Astrocyte of the hippocampus (primary cell): ENCODE results near the gene HPN.
A peak's percentile ranks its signal among the peaks of the same experiment; 100 is the strongest.
"Not testable (repeated sequence)": the region's sequence is repeated elsewhere in the genome, so short reads cannot be mapped to it uniquely, and the experiment has no call there.

ENCODE experiments used
- DNase-seq: peaks from one replicate; pipeline ENCODE4 v3.0.0; 2011; ENCODE audit warnings: low read depth, low spot score

HPN gene

GRCh38 chr19:35042954-35043604 lies 1.6 kb downstream of the HPN start:
- no peak for DNase-seq

GRCh38 chr19:35043906-35044305 lies 2.4 kb downstream of the HPN start:
- DNase-seq, result no peak

- peak; percentile 62 for DNase-seq
Observed at GRCh38 chr19:35044317-35045117, 3.0 kb downstream of the HPN start.

DNA sequence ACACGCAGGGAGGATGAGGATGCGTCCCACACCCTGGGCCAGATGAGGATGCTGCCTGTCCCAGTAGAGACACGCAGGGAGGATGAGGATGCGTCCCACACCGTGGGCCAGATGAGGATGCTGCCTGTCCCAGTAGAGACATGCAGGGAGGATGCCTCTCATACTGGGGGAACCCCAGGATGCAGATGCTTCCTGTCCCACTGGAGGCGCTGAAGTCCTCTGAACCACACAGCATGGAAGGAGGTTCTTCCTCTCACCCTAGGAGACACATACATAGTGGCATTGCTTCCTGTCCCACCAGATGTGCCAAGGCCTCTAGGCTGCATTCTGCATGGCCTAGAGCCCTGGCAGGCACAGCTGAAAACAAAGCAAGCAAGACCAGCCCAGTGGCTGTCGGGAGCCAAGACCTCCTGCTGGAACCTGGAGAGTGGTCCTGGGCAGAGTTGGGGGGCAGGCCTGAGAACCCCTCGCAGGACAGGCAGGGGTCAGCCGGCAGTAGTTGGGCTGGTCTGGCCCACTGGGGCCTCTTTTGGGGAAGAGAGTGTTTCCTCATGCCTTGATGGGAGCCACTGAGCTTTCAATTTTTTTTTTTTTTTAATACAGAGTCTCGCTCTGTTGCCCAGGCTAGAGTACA lies 4.3 kb downstream of the HPN start:
- DNase-seq, result no peak

GRCh38 chr19:35046461-35046860 lies 4.9 kb downstream of the HPN start:
- no peak for DNase-seq

DNA sequence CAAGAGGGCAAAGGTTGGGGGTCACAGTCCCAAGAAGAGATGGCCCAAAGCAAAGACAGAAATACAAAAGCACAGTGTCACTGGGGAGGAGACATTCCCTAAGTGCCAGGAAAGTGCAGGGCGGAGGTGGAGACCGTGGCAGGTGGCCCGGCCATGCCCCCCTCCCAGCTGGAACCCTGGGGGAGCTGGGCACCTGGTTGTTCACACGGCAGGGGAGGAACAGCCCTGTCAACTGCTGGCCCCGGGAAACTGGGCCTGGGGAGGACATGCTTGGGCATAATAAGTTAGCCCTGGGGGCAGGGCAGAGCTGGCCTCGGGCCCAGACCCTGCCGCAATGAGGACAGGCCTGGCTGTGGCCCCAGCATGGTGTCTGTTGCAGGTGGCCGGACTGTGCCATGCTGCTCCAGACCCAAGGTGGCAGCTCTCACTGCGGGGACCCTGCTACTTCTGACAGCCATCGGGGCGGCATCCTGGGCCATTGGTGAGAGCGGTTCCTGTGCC lies 7.4 kb downstream of the HPN start:
- no peak for DNase-seq

- no peak for DNase-seq
Observed at GRCh38 chr19:35049456-35049855, 7.9 kb downstream of the HPN start.

- DNase-seq, result not testable (repeated sequence)
Observed at GRCh38 chr19:35050662-35051061, 9.1 kb downstream of the HPN start.

DNA sequence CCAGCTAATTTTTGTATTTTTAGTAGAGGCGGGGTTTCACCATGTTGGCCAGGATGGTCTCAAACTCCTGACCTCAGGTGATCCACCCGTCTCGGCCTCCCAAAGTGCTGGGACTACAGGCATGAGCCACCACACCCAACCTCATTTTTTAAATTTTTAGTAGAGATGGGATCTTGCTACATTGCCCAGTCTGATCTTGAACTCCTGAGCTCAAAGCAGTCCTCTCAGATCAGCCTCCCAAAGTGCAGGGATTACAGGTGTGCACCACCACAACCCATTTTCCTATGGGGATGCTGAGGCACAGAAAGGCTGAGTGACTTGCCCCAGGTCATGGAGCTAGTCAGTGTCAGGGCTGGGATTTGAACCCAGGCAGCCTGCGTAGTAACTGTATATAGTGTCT lies 9.7 kb downstream of the HPN start:
- DNase-seq, result not testable (repeated sequence)

DNA sequence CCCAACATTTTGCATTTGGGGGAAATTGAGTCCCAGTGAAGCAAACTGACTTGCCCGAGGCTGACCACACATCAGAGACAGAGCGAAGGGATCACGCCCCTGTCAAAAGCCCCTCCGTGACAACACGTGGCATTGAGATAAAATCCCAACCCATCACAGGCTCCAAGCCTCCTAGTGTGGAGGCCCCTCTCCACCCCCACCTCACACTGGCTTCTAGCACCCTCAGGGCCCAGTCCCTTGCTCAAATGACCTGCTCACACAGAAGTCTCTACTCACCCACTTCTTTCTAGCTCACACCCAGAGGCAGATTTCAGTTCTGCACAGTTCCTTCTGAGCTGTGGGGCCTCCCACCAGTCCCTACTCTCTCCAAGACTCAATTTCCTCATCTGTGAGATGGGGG lies 10.3 kb downstream of the HPN start:
- no peak for DNase-seq

- no peak for DNase-seq
Observed at GRCh38 chr19:35052599-35053190, 11.2 kb downstream of the HPN start.

DNA sequence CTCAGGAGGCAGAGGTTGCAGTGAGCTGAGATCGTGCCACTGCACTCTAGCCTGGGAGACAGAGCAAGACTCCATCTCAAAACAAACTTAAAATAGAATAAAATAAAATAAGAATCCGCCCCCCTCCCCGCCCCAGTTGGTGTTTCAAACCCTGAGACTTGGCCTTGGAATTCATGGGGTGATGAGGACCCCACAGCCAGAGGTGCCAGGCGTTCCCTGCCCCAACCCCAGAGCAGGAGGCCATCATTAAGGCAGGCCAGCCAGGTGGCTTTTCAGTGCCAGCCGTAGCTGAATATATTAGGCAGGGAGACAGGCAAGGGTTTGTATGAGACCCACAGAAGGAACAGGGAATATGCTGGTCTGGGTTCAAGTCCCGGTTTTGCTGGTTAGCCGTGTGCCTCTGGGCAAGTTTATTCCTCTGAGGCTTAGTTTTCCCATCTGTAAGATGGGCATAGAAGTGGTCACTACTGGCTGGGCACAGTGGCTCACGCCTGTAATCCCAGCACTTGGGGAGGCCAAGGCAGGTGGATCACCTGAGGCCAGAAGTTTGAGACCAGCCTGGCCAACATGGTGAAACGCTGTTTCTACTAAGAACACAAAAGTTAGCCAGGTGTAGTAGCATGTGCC lies 12.3 kb downstream of the HPN start:
- DNase-seq, result no peak

DNA sequence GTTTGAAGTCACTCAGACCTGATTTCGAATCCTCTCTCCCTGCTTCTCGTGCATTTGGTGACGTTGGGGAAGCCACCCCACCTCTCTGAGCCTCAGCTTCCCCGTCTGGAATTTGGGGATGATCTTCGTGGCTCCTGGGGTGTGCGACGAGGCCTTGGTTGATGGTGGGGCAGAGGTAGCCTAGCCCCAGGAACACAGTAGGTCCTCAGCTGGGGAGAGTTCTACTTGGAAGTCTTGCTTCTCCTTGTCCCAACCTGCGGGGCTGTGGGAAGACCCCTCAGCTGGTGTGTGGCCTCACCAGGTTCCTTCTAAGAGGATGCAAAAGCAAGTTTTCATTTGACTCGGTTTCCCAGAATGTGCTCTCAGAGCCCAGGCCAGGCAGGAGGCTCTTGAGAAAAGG lies 13.1 kb downstream of the HPN start:
- no peak for DNase-seq

DNA sequence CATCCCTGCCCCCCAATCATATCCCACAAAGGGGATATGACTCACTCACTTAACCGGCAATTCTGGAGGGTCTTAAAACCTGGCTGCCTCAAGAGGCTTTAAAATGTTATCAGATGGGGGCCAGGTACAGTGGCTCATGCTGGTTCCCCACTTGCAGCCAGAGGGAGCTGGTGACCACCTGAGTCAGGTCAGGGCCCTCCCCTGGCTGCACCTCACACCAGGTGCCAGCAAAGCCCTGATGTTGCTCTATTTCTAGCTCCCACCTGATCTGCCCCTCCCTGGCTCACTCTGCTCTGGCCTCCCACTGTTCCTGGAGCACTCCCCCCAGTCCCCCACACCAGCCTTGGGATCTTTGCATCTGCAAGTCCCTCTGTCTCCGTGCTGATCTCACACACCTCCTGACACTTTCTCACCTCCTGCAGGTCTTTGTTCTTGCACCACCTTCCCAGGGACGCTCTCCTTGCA lies 14.2 kb downstream of the HPN start:
- no peak for DNase-seq

- DNase-seq, result no peak
Observed at GRCh38 chr19:35056513-35057063, 15.1 kb downstream of the HPN start.

GRCh38 chr19:35058370-35058769 lies 16.8 kb downstream of the HPN start:
- DNase-seq, result no peak

- no peak for DNase-seq
Observed at GRCh38 chr19:35059006-35059798, 17.7 kb downstream of the HPN start.

DNA sequence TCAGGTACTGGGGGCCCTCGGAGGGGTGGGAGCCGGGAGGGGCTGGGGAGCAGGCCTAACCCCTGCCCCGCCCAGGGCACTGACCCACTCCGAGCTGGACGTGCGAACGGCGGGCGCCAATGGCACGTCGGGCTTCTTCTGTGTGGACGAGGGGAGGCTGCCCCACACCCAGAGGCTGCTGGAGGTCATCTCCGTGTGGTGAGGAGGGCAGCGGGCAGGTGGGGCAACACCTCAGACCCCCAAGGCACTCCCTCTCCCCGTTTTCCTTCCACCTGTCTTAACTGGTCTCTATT lies 18.2 kb downstream of the HPN start:
- DNase-seq, result no peak

GRCh38 chr19:35060160-35060855 lies 18.8 kb downstream of the HPN start:
- DNase-seq, result no peak
